GM12872 (cell line): ENCODE measurements around the gene SMAD2.

Experiments
- TF ChIP-seq, protein P1 (sequence below): IDR thresholded peaks from 3 replicates; pipeline ENCODE4 v1.5.1; 2011; ENCODE audit warnings: low read depth, mild to moderate bottlenecking, low read length, moderate library complexity; ENCODE audit not compliant: insufficient read depth

Gene SMAD2

GRCh38 chr18:47930931-47931717 lies 665 bp upstream of the SMAD2 start:
- TF ChIP-seq, protein P1, sequence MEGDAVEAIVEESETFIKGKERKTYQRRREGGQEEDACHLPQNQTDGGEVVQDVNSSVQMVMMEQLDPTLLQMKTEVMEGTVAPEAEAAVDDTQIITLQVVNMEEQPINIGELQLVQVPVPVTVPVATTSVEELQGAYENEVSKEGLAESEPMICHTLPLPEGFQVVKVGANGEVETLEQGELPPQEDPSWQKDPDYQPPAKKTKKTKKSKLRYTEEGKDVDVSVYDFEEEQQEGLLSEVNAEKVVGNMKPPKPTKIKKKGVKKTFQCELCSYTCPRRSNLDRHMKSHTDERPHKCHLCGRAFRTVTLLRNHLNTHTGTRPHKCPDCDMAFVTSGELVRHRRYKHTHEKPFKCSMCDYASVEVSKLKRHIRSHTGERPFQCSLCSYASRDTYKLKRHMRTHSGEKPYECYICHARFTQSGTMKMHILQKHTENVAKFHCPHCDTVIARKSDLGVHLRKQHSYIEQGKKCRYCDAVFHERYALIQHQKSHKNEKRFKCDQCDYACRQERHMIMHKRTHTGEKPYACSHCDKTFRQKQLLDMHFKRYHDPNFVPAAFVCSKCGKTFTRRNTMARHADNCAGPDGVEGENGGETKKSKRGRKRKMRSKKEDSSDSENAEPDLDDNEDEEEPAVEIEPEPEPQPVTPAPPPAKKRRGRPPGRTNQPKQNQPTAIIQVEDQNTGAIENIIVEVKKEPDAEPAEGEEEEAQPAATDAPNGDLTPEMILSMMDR, result no peak

GRCh38 chr18:47929681-47930198 lies 719 bp downstream of the SMAD2 start:
- TF ChIP-seq, protein P1, result no peak

DNA sequence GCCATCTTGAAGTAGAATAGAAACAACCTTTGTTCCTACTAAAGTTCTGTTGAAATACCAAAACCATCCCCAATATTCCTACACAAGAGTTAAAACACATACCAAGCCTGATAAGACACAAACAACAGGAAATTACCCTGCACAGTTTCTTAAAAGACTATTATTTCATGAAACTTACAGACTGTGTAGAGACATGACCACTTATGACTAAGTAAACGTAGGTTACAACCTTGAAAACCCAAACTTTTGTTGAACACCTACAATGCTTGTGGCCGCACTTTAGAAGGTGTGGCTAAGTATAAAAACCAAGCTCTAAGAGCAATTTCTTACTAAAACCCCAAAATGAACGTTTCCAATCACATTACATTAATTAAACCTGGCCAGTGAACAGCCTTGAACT lies 2.0 kb downstream of the SMAD2 start:
- TF ChIP-seq, protein P1, result no peak

DNA sequence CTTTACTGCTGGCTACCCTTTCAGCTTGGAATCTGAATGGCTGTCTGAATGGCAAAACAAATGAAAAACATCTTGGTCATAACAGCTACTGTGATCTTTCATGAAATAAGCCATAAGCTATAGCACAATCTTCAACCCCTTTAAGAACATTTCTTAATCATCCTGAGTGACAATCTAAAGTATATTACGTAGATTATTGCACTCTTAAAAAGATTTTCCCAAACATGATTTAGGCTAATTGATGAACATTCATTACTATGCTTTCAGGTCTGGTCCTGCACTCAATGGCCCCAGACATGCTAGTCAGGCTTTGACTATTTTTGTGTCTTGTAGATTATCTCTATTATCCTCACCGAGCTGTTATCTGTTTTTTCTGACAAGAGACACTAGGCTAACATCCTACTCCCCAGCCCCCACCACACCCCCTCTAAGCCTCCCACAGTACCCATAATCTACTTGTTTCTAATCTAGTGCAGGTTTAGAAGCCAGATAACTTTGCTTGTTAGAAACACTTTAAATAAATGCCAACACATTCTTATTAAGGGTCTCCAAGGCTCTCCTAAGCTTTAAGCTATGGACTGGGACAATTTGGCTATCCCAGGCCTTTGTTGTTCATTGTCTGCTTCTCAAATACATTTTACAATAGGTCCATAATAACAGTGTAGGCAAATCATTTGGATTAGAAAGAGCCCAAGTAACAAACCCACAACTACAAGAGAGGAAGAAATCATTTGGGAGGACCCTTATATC lies 4.2 kb downstream of the SMAD2 start:
- TF ChIP-seq, protein P1, result no peak

DNA sequence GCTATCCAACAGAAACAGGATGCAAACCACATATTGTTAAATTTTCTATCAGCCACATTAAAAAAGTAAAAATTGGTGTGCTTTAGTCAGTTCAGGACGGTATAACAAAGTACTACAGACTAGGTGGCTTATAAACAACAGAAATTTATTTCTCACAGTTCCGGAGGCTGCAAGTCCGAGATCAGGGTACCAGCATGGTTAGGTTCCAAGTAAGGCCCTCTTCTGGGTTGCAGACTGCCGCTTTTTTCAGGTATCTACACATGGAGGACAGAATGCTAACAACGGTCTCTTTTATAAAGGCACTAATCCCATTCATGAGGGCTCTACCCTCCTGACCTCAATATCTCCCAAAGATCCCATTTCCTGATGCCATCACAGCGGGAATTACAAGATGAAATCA lies 10.5 kb downstream of the SMAD2 start:
- TF ChIP-seq, protein P1, result no peak

DNA sequence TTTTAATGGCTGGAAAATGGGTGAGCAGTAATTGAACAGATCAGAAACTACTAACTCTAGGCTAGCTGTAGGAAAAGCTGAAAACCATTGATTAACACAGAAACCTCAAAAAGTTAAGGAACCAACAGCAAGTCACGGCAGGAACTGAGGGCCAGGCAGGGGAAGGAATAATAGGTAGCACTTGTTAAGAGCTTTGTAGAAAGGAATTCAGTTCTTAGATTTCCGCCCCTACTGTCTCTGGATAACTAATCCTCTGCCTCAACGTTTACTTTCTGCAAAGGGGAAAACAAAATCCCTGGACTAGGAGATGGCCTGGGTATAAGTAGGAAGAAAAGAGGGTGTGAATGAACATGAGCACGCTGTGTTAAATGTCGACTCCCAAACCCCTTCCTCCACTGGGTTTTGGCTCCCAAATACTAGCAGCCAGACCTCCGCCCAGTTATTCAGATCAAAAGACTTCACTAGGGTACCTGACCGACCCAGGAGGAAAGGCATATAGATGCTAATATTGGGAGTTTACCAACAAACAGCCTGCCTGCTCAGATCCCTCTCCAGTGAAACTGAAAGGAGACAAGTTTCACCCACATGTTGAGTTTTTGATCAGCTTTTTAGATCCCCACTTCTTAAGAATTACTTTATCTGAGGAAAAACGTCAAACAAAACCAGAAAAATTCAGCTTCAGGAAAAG lies 12.4 kb downstream of the SMAD2 start:
- TF ChIP-seq, protein P1, result no peak

- TF ChIP-seq, protein P1, result no peak
Measured at GRCh38 chr18:47915930-47916329, 14.5 kb downstream of the SMAD2 start.
